Loucy (cell line): ENCODE measurements around the gene POU4F1.

ENCODE experiments used
- H2AFZ ChIP-seq: fragments of 200-600 bp; sonication (generic); 2 replicates; pipeline ENCODE4 v1.6.0; 2016; ENCODE audit warnings: antibody characterized with exemption, mild to moderate bottlenecking, low read length, moderate library complexity
- H3F3A ChIP-seq: fragments of 200-600 bp; 2 replicates; pipeline ENCODE4 v1.6.0; 2016; ENCODE audit warnings: antibody characterized with exemption, low read depth, mild to moderate bottlenecking
- H3K27me3 ChIP-seq: fragments of 200-600 bp; sonication (generic); 2 replicates; pipeline ENCODE4 v1.6.1; 2014; ENCODE audit warnings: low read length, mild to moderate bottlenecking; ENCODE audit not compliant: insufficient read depth, poor library complexity, severe bottlenecking
- H3K36me3 ChIP-seq: fragments of 200-600 bp; sonication (generic); 2 replicates; pipeline ENCODE4 v1.6.1; 2016; ENCODE audit warnings: low read length; ENCODE audit not compliant: insufficient read depth
- H3K4me1 ChIP-seq: fragments of 200-600 bp; sonication (generic); 2 replicates; pipeline ENCODE4 v1.5.1; 2014; ENCODE audit warnings: low read length, mild to moderate bottlenecking; ENCODE audit not compliant: insufficient read depth, poor library complexity, severe bottlenecking
- H3K4me2 ChIP-seq: fragments of 200-600 bp; sonication (generic); 2 replicates; pipeline ENCODE4 v1.6.0; 2014; ENCODE audit warnings: antibody characterized with exemption, low read length, low read depth, mild to moderate bottlenecking; ENCODE audit not compliant: poor library complexity, severe bottlenecking
- H3K4me3 ChIP-seq: fragments of 200-600 bp; sonication (generic); 2 replicates; pipeline ENCODE4 v1.5.1; 2014; ENCODE audit warnings: low read length, mild to moderate bottlenecking, mixed read lengths; ENCODE audit not compliant: poor library complexity, severe bottlenecking
- H3K79me2 ChIP-seq: fragments of 200-600 bp; sonication (generic); 2 replicates; pipeline ENCODE4 v1.6.1; 2014; ENCODE audit warnings: low read length; ENCODE audit not compliant: insufficient read depth
- H3K9ac ChIP-seq: fragments of 200-600 bp; sonication (generic); 2 replicates; pipeline ENCODE4 v1.6.0; 2014; ENCODE audit warnings: mild to moderate bottlenecking, low read depth, low read length, moderate library complexity; ENCODE audit not compliant: poor library complexity, severe bottlenecking
- H3K9me2 ChIP-seq: fragments of 200-600 bp; sonication (generic); replicated peaks from 2 replicates; pipeline ENCODE4 v1.6.1; 2016; ENCODE audit warnings: low read depth, low read length, mixed read lengths
- H3K9me3 ChIP-seq: fragments of 200-600 bp; sonication (generic); 2 replicates; pipeline ENCODE4 v1.6.1; 2014; ENCODE audit warnings: mild to moderate bottlenecking, antibody characterized with exemption, low read length, low read depth; ENCODE audit not compliant: insufficient read depth
- H4K20me1 ChIP-seq: fragments of 200-600 bp; sonication (generic); 2 replicates; pipeline ENCODE4 v1.6.0; 2014; ENCODE audit warnings: antibody characterized with exemption, low read length, mild to moderate bottlenecking; ENCODE audit not compliant: insufficient read depth, poor library complexity, severe bottlenecking
- CTCF ChIP-seq: fragments of 200-600 bp; sonication (generic); conservative IDR thresholded peaks from 2 replicates; pipeline ENCODE4 v1.5.1; 2014; ENCODE audit warnings: mild to moderate bottlenecking, antibody characterized with exemption, low read length
- EZH2phosphoT487 ChIP-seq: fragments of 200-600 bp; IDR thresholded peaks from 2 replicates; pipeline ENCODE4 v1.6.1; 2018; ENCODE audit warnings: antibody characterized with exemption, mild to moderate bottlenecking, moderate library complexity, borderline replicate concordance

The POU4F1 gene

GRCh38 chr13:78601124-78601873, 2.1 kb downstream of the POU4F1 start:
- Histone ChIP-seq H2AFZ (no peak overlapping the region), H4K20me1 (no peaks in the 10 kb centered on the region), H3K9me2 (no peaks in the 10 kb centered on the region), H3F3A (no peaks in the 10 kb centered on the region), H3K9ac (no peak overlapping the region), H3K9me3 (no peaks in the 10 kb centered on the region), H3K79me2 (no peaks in the 10 kb centered on the region), H3K36me3 (no peaks in the 10 kb centered on the region), H3K4me3 (no peak overlapping the region), H3K4me1 (peaks cover 23% of the 10 kb centered on the region), H3K4me2 (no peak overlapping the region), H3K27me3 (no peaks in the 10 kb centered on the region)
- TF ChIP-seq EZH2phosphoT487 (no peak), CTCF (no peak)

- Histone ChIP-seq H3K27me3 (no peaks in the 10 kb centered on the region), H3K4me1 (peaks cover 18% of the 10 kb centered on the region)
- TF ChIP-seq EZH2phosphoT487 (no peak), CTCF (no peak)
These were observed 3.0 kb downstream of the POU4F1 start for GRCh38 chr13:78600280-78600883.

GRCh38 chr13:78599645-78600279, 3.6 kb downstream of the POU4F1 start:
- Histone ChIP-seq H3K4me2 (no peak overlapping the region), H3K36me3 (no peaks in the 10 kb centered on the region), H2AFZ (no peak overlapping the region), H3K27me3 (peaks cover 3% of the 10 kb centered on the region), H3K9me2 (no peaks in the 10 kb centered on the region), H3K79me2 (no peaks in the 10 kb centered on the region), H3K9me3 (no peaks in the 10 kb centered on the region), H3K9ac (no peak overlapping the region), H3F3A (no peaks in the 10 kb centered on the region), H3K4me1 (peaks cover 11% of the 10 kb centered on the region), H3K4me3 (no peak overlapping the region), H4K20me1 (no peaks in the 10 kb centered on the region)
- no peak for TF ChIP-seq CTCF
- TF ChIP-seq EZH2phosphoT487 = no peak

More at GRCh38 chr13:78600280-78600883, 3.0 kb downstream of the POU4F1 start:
- Histone ChIP-seq H4K20me1 (no peaks in the 10 kb centered on the region), H3K9me3 (no peaks in the 10 kb centered on the region), H3K9me2 (no peaks in the 10 kb centered on the region), H3K79me2 (no peaks in the 10 kb centered on the region), H3K9ac (no peak overlapping the region), H3K4me2 (no peak overlapping the region), H3K4me3 (no peak overlapping the region), H2AFZ (no peak overlapping the region), H3F3A (no peaks in the 10 kb centered on the region), H3K36me3 (no peaks in the 10 kb centered on the region)
